GM12878 (cell line): ENCODE measurements around the gene KLC3. TPM values are rescaled to one million over a fixed set of nuclear protein-coding genes. Genes with fewer than 3 reads are reported as not detected.

Source experiments
- ATAC-seq: fragments of 200-7000 bp; cut with Tn5 transposase; 3 replicates; pipeline ENCODE4 v1.9.1; 2020; ENCODE audit warnings: mild to moderate bottlenecking, moderate library complexity
- BruUV-seq: library from RNA; stranded (reverse); fragments of 400-500 nt; replicated peaks from 2 replicates; lab custom pipeline; 2021; lab: Mats Ljungman, UMichigan
- CTCF ChIA-PET: fragments of 300-600 bp; sonication (Branson Sonifier 250); formaldehyde crosslinking; extraction: SDS; loops from one replicate; lab custom pipeline; 2021; ENCODE audit warnings: inconsistent platforms; lab: Yijun Ruan, JAX
- POLR2A ChIA-PET: fragments of 350-600 bp; formaldehyde crosslinking; extraction: SDS; loops from one replicate; lab custom pipeline; 2021; ENCODE audit warnings: inconsistent platforms; lab: Charles Lee
- RAD21 ChIA-PET: fragments of 300-600 bp; sonication (Branson Sonifier 250); formaldehyde crosslinking; loops from one replicate; lab custom pipeline; 2023; ENCODE audit warnings: antibody characterized with exemption; ENCODE audit not compliant: unreplicated experiment; lab: Charles Lee
- SMC1A ChIA-PET: fragments of 300-600 bp; sonication (Branson Sonifier 250); formaldehyde crosslinking; loops from one replicate; lab custom pipeline; 2023; ENCODE audit not compliant: unreplicated experiment, uncharacterized antibody; lab: Charles Lee
- DNase-seq: peaks from one replicate; pipeline ENCODE4 v3.0.0-alpha.2; 2011; ENCODE audit warnings: low read depth, low spot score
- FAIRE-seq: peaks from 3 replicates; lab custom pipeline; 2011; peaks lifted over from hg19 to GRCh38; lab: Jason Lieb, UNC
- H2AFZ ChIP-seq: 2 replicates; pipeline ENCODE4 v1.6.0; 2011; ENCODE audit warnings: low read depth, low read length, control low read depth; ENCODE audit not compliant: control insufficient read depth
- H3K27ac ChIP-seq: 2 replicates; pipeline ENCODE4 v1.5.1; 2011; ENCODE audit warnings: control low read depth; ENCODE audit not compliant: control insufficient read depth, insufficient read depth
- H3K27me3 ChIP-seq, 2 experiments: replicated peaks in 1 of 2; 2 replicates each; pipeline versions ENCODE4 v1.6.0 to v1.6.1; 2011; ENCODE audit warnings: low read length in 1 of 2; ENCODE audit not compliant: control insufficient read depth in 2 of 2, insufficient read depth in 2 of 2
- H3K36me3 ChIP-seq, 2 experiments: 2 replicates each; pipeline ENCODE4 v1.5.1; 2011; ENCODE audit warnings: low read length in 1 of 2; ENCODE audit not compliant: control insufficient read depth in 2 of 2, insufficient read depth in 2 of 2
- H3K4me1 ChIP-seq: 2 replicates; pipeline ENCODE4 v1.6.1; 2011; ENCODE audit warnings: mild to moderate bottlenecking, low read length, moderate library complexity, mixed read lengths; ENCODE audit not compliant: control insufficient read depth, insufficient read depth
- H3K4me2 ChIP-seq: 2 replicates; pipeline ENCODE4 v1.6.0; 2011; ENCODE audit warnings: control low read depth; ENCODE audit not compliant: control insufficient read depth, insufficient read depth
- H3K4me3 ChIP-seq: fragments of 200-600 bp; sonication (generic); 2 replicates; pipeline ENCODE4 v1.5.1; 2016
- H3K79me2 ChIP-seq: 2 replicates; pipeline ENCODE4 v1.6.0; 2011; ENCODE audit warnings: low read length; ENCODE audit not compliant: control insufficient read depth, insufficient read depth
- H3K9ac ChIP-seq: 2 replicates; pipeline ENCODE4 v1.8.0; 2011; ENCODE audit warnings: low read length, control low read depth, mixed read lengths; ENCODE audit not compliant: control insufficient read depth, insufficient read depth
- H3K9me3 ChIP-seq: replicated peaks from 3 replicates; pipeline ENCODE4 v1.5.1; 2011; ENCODE audit warnings: mild to moderate bottlenecking, low read length; ENCODE audit not compliant: control insufficient read depth, insufficient read depth
- H4K20me1 ChIP-seq: 2 replicates; pipeline ENCODE4 v1.6.0; 2011; ENCODE audit not compliant: control insufficient read depth, insufficient read depth
- HCFC1 ChIP-seq: fragments of 150-350 bp; IDR thresholded peaks from 2 replicates; pipeline ENCODE4 v1.6.1; 2014; ENCODE audit warnings: low read length
- HSF1 ChIP-seq: fragments of 150-350 bp; IDR thresholded peaks from 2 replicates; pipeline ENCODE4 v1.6.1; 2014; ENCODE audit warnings: mild to moderate bottlenecking, low read depth, low read length
- IKZF1 ChIP-seq: fragments of 450-650 bp; conservative IDR thresholded peaks from 2 replicates; pipeline ENCODE4 v1.6.1; 2017; ENCODE audit warnings: antibody characterized with exemption, mild to moderate bottlenecking
- MYB ChIP-seq: fragments of 150-350 bp; IDR thresholded peaks from 2 replicates; pipeline ENCODE4 v1.6.1; 2014; ENCODE audit warnings: mild to moderate bottlenecking, low read depth, low read length, borderline replicate concordance
- NFXL1 ChIP-seq: fragments of 450-650 bp; IDR thresholded peaks from 2 replicates; pipeline ENCODE4 v1.6.1; 2017; ENCODE audit warnings: antibody characterized with exemption, mild to moderate bottlenecking, borderline replicate concordance
- SIX5 ChIP-seq: IDR thresholded peaks from 2 replicates; pipeline ENCODE4 v1.6.1; 2011; ENCODE audit warnings: mild to moderate bottlenecking, low read depth, low read length, moderate library complexity; ENCODE audit not compliant: severe bottlenecking
- SPI1 ChIP-seq: IDR thresholded peaks from 2 replicates; pipeline ENCODE4 v1.6.1; 2011; ENCODE audit warnings: low read depth, mild to moderate bottlenecking, low read length, moderate library complexity, borderline replicate concordance; ENCODE audit not compliant: insufficient read depth
- STAT3 ChIP-seq: IDR thresholded peaks from 2 replicates; pipeline ENCODE4 v1.6.1; 2011; ENCODE audit warnings: low read depth, low read length, improper control_type of control experiment
- YY1 ChIP-seq: IDR thresholded peaks from 2 replicates; pipeline ENCODE4 v1.6.1; 2011; ENCODE audit warnings: low read depth, mild to moderate bottlenecking, low read length
- ZNF384 ChIP-seq: IDR thresholded peaks from 2 replicates; pipeline ENCODE4 v1.6.1; 2012; ENCODE audit warnings: low read depth, mild to moderate bottlenecking, low read length, improper control_type of control experiment, borderline replicate concordance
- WGBS: methylation state at CpG from one replicate; pipeline ENCODE4 v1.1.6; 2016; ENCODE audit warnings: low lambda C conversion rate; ENCODE audit not compliant: insufficient replicate concordance, insufficient coverage; ENCODE audit errors: missing lambda C conversion rate; 5-methylcytosine and 5-hydroxymethylcytosine counted together
- in situ Hi-C: fragments of 300-500 bp; cut with MboI; formaldehyde crosslinking; loops from 9 replicates; pipeline ENCODE4 v1.14.3; 2018; ENCODE audit warnings: mixed read lengths
- intact Hi-C: fragments of 100-400 bp; cut with micrococcal nuclease; formaldehyde crosslinking; loops from one replicate; pipeline ENCODE4 v1.14.2; 2022; ENCODE audit not compliant: unreplicated experiment
- polyA plus RNA-seq, 11 experiments: library from polyadenylated mRNA; depleted of rRNA in 4 of 11; unstranded in 6 of 11; stranded (reverse) in 5 of 11; fragments of >200 nt; fragmentation: Nextera tagmentation in 4 of 11; fragmentation: Illumina TruSeq in 1 of 11; extraction: Ambion mirVana in 4 of 11; extraction: Trizol in 1 of 11; gene quantifications; 1 replicate in 1 of 11; 2 replicates in 10 of 11; pipeline versions ENCODE4 v1.2.1 to v1.2.3, GENCODE V29; 2011 to 2016; ENCODE audit warnings: inconsistent platforms in 2 of 11, missing spikeins in 2 of 11, low read depth in 1 of 11
- total RNA-seq, 4 experiments: library from RNA; depleted of rRNA in 3 of 4; stranded (reverse); fragments of >200 nt in 3 of 4; fragmentation: Illumina TruSeq in 1 of 4; extraction: Trizol in 1 of 4; gene quantifications; 2 replicates each; pipeline versions ENCODE4 v1.2.1 to v1.2.3, GENCODE V29; 2013 to 2021

The KLC3 gene
- total and polyA plus RNA-seq, 10 of the 15 experiments (the other 5 are each of a cell fraction or from before 2014, with no cell fraction given) = 0.03 to 0.38 (median 0.28) TPM; not detected in 5

- SMC1A ChIA-PET = interaction anchor here (1.4 kb wide), 1 partner anchor 13 kb away, joined by 4 read pairs; no protein-coding TSS in a partner anchor
- no peak overlapping the region for H3K27ac ChIP-seq
- FAIRE-seq (peak; percentile 72), DNase-seq (no peak), ATAC-seq (peak; percentile 97)
- H3K79me2 ChIP-seq = no peaks in the 10 kb centered on the region
- H3K4me3 ChIP-seq = no peak overlapping the region
- no peak overlapping the region; the same call in 1 of the 2 replicates for H2AFZ ChIP-seq
- in situ Hi-C loops = no loop called here
- no TSS peak for BruUV-seq
- POLR2A ChIA-PET = no interaction called here
- no peaks in the 10 kb centered on the region for H4K20me1 ChIP-seq
- no peaks in the 10 kb centered on the region for H3K9me3 ChIP-seq
- intact Hi-C loops = no loop called here
- no peaks in the 10 kb centered on the region for H3K36me3 ChIP-seq
- TF ChIP-seq HCFC1 = peak; percentile 62
- TF ChIP-seq HSF1 = no peak
- TF ChIP-seq MYB = no peak
- no peak for TF ChIP-seq STAT3
- peak; percentile 52; the same call in 1 of the 2 replicates for TF ChIP-seq YY1
- no peak for TF ChIP-seq NFXL1
- TF ChIP-seq SPI1 = no peak
- TF ChIP-seq ZNF384 = no peak
- peak; percentile 30; the same call in 1 of the 2 replicates for TF ChIP-seq IKZF1
- TF ChIP-seq SIX5 = peak; percentile 71
- H3K9ac ChIP-seq = 0 out of 2 replicates have a peak overlapping the region, but pooled peaks have one; percentile 25
- CTCF ChIA-PET = interaction anchor here (0.7 to 1.2 kb wide), 2 partner anchors 10 to 11 kb away, joined by 3 to 4 read pairs; no protein-coding TSS in a partner anchor
- H3K27me3 ChIP-seq = no peaks in the 10 kb centered on the region
- RAD21 ChIA-PET = no interaction called here
- peak overlapping the region; percentile 54; the same call in 1 of the 2 replicates for H3K4me2 ChIP-seq
- 80% methylated on average over 3 of the region's 3 CpGs for whole genome bisulfite sequencing
- no peaks in the 10 kb centered on the region for H3K4me1 ChIP-seq
Observed at GRCh38 chr19:45391346-45391745, 50.8 kb downstream of the KLC3 start.
